Naive thymus-derived CD8-positive, alpha-beta T cell (primary cell): ENCODE results near the gene ASH1L. TPM values are rescaled to one million over a fixed set of nuclear protein-coding genes. Genes with fewer than 3 reads are reported as not detected.
"Not testable (repeated sequence)": the region's sequence is repeated elsewhere in the genome, so short reads cannot be mapped to it uniquely, and the experiment has no call there.

Source experiments
- ATAC-seq, 2 donors: fragments of 150-1000 bp; cut with Tn5 transposase in 1 of 2; sonication (Bioruptor Pico), chemical (Tn5 transposase) in 1 of 2; 1 replicate in 1 of 2; 2 replicates in 1 of 2; pipeline ENCODE4 v1.10.0; 2021; ENCODE audit warnings: mild to moderate bottlenecking in 2 of 2, moderate library complexity in 2 of 2
- POLR2A ChIA-PET: fragments of 350-600 bp; sonication (Branson Sonifier 250); formaldehyde crosslinking; loops from one replicate; lab custom pipeline; 2021; ENCODE audit warnings: antibody characterized with exemption; lab: Charles Lee
- DNase-seq, 10 donors: peaks; one replicate each; pipeline versions ENCODE4 v3.0.0 to v3.0.0-alpha.2; 2020 to 2022
- H3K27ac Mint-ChIP-seq, 10 donors: one replicate each; pipeline ENCODE4 v1.8.0; 2020 to 2022; ENCODE audit warnings: mild to moderate bottlenecking in 10 of 10, mixed read lengths in 10 of 10, moderate library complexity in 4 of 10, inconsistent platforms in 1 of 10
- H3K27me3 Mint-ChIP-seq, 5 donors: one replicate each; pipeline ENCODE4 v1.8.0; 2021 to 2022; ENCODE audit warnings: mixed read lengths in 5 of 5
- H3K36me3 Mint-ChIP-seq, 3 donors: one replicate each; pipeline ENCODE4 v1.8.0; 2020 to 2022; ENCODE audit warnings: mixed read lengths in 3 of 3, mild to moderate bottlenecking in 2 of 3, inconsistent platforms in 1 of 3
- H3K4me1 Mint-ChIP-seq, 4 donors: one replicate each; pipeline ENCODE4 v1.8.0; 2021 to 2022; ENCODE audit warnings: mixed read lengths in 4 of 4
- H3K4me3 Mint-ChIP-seq, 10 donors: one replicate each; pipeline ENCODE4 v1.8.0; 2020 to 2022; ENCODE audit warnings: mild to moderate bottlenecking in 10 of 10, mixed read lengths in 10 of 10, moderate library complexity in 6 of 10, inconsistent platforms in 1 of 10
- H3K9me3 Mint-ChIP-seq, 9 donors: one replicate each; pipeline ENCODE4 v1.8.0; 2020 to 2022; ENCODE audit warnings: mixed read lengths in 9 of 9, mild to moderate bottlenecking in 3 of 9, inconsistent platforms in 1 of 9, moderate library complexity in 1 of 9
- microRNA-seq: library from miRNA; unstranded; fragments of <30 nt; microRNA quantifications from one replicate; pipeline ENCODE4 v1.2.0, GENCODE V29; 2022; ENCODE audit warnings: borderline microRNAs expressed
- polyA plus RNA-seq, 3 donors: library from polyadenylated mRNA; unstranded; fragments of 300-500 nt; fragmentation: Illumina TruSeq; gene quantifications; one replicate each; pipeline ENCODE4 v1.2.3, GENCODE V29; 2021
- total RNA-seq, 8 experiments: library from RNA in 2 of 8; stranded (reverse) in 2 of 8; gene quantifications; one replicate each; pipeline ENCODE4 v1.2.3 and lab custom pipeline; 2021 to 2026

The ASH1L gene
- total and polyA plus RNA-seq, 5 experiments from 2014 or later = 12.2 to 102 (median 22.0) TPM

DNA sequence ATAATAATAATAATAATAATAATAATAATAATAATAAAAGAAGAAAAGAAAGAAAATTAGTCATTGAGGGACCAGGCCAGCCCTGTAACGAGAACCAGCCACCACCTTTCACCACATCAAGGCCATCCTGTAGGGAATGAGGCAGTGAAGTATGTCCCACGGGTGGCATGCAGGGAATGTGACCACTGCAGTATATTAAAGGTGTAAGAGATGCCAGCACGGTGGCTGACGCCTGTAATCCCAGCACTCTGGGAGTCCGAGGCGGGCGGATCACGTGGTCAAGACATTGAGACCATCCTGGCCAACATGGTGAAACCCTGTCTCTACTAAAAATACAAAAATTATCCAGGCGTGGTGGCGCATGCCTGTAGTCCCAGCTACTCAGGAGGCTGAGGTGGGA, 271.6 kb downstream of the ASH1L start:
- POLR2A ChIA-PET = interaction anchor here (0.7 kb wide), 1 partner anchor 372 kb away, joined by 3 read pairs; no protein-coding TSS in a partner anchor
- H3K4me3 Mint-ChIP-seq, H3K27ac Mint-ChIP-seq, H3K36me3 Mint-ChIP-seq, ATAC-seq, H3K9me3 Mint-ChIP-seq, DNase-seq: not testable (repeated sequence)
- H3K27me3 Mint-ChIP-seq = peaks cover 15 to 28% (median 21%) of the 10 kb centered on the region in 5 donors
- H3K4me1 Mint-ChIP-seq = peaks cover 3 to 11% (median 6%) of the 10 kb centered on the region in 4 donors

DNA sequence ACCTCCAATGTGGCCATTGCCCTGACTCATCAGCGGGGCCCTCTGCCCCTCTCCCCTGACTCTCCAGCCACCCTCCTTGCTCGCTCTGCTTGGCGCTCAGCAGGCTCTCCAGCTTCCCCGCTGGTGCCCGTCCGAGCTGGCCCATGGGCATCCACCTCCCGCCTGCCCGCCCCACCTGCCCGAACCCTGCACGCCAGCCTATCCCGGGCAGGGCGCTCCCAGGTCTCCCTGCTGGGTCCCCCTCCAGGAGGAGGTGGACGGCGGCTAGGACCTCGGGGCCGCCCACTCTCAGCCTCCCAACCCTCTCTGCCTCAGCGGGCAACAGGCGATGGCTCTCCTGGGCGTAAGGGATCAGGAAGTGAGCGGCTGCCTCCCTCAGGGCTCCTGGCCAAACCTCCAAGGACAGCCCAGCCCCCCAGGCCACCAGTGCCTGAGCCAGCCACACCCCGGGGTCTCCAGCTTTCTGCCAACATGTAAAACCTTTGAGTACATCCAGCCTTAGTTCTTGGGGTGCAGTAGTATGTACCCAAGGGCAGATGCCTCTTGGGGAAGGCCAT, 274.5 kb downstream of the ASH1L start:
- H3K36me3 Mint-ChIP-seq = no peaks in the 10 kb centered on the region
- no peaks in the 10 kb centered on the region for H3K4me1 Mint-ChIP-seq
- H3K27ac Mint-ChIP-seq = no peak overlapping the region
- peaks cover 0 to 7% (median 5%) of the 10 kb centered on the region in 5 donors for H3K27me3 Mint-ChIP-seq
- POLR2A ChIA-PET = no interaction called here
- no peak for ATAC-seq
- DNase-seq = no peak
- H3K9me3 Mint-ChIP-seq = no peaks in the 10 kb centered on the region
- H3K4me3 Mint-ChIP-seq = no peak overlapping the region

DNA sequence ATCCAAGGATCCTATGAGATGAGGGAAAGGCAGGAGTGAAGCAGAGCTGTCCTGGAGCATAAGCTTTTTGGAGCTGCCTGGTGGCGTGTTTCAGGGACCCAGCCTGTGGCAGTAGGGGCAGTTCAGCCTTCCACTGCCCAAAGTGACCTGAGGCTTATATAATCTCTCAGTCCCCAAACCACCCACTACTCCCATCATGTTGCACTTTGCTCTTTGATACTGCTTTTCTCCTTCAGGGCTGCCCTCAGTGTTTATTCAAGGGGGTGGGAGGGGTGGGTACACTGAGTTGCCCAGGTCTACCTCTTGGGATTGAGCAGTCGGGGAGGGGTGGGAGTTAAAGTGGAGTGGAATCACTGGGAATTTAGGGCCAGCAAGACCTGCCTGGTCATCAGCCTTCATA, 276.1 kb downstream of the ASH1L start:
- no peaks in the 10 kb centered on the region for H3K9me3 Mint-ChIP-seq
- H3K27me3 Mint-ChIP-seq = peaks cover 0 to 5% (median 3%) of the 10 kb centered on the region in 5 donors
- H3K4me3 Mint-ChIP-seq = no peak overlapping the region
- no peaks in the 10 kb centered on the region for H3K36me3 Mint-ChIP-seq
- H3K4me1 Mint-ChIP-seq = no peaks in the 10 kb centered on the region
- DNase-seq (no peak), ATAC-seq (no peak)
- POLR2A ChIA-PET = no interaction called here
- H3K27ac Mint-ChIP-seq = no peak overlapping the region

DNA sequence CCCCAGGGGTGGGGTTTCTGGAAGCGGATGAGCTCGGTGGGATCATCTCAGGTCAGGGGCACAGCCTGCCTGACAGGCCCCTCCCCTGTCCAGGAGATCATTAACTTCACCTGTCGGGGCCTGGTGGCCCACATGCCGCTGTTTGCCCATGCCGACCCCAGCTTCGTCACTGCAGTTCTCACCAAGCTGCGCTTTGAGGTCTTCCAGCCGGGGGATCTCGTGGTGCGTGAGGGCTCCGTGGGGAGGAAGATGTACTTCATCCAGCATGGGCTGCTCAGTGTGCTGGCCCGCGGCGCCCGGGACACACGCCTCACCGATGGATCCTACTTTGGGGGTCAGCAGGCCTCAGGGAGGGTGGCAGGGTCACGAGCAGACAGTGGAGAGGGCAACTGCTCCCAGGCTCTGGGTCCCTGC, 277.0 kb downstream of the ASH1L start:
- POLR2A ChIA-PET = interaction anchor here (0.5 kb wide), 1 partner anchor 49 kb away, joined by 3 read pairs; no protein-coding TSS in a partner anchor
- Mint-ChIP-seq H3K27ac (no peak overlapping the region), H3K27me3 (peaks cover 0 to 4% (median 0%) of the 10 kb centered on the region in 5 donors), H3K36me3 (no peaks in the 10 kb centered on the region), H3K9me3 (no peaks in the 10 kb centered on the region), H3K4me1 (no peaks in the 10 kb centered on the region), H3K4me3 (no peak overlapping the region)
- DNase-seq (no peak), ATAC-seq (no peak)

Small RNA genes within 50 kb of the gene (microRNA-seq; reads per million reads assigned to microRNA genes)
- gene MIR555 = not detected

Other genes with a start within 250 kb of the ASH1L start
- 10 to 100 TPM; 16.1 to 16.3 TPM for gene RUSC1, start 241.9 kb downstream of the ASH1L start, total RNA-seq
- 1 to 10 TPM; 4.4 to 7.9 (median 7.5) TPM for gene RUSC1, start 241.9 kb downstream of the ASH1L start, polyA plus RNA-seq
- gene MSTO1, start 47.4 kb upstream of the ASH1L start, total RNA-seq = 100 to 1,000 TPM; 101 to 108 TPM
- gene MSTO1, start 47.4 kb upstream of the ASH1L start, polyA plus RNA-seq = 10 to 100 TPM; 10.4 to 22.4 (median 13.7) TPM
- gene YY1AP1, start 126.0 kb upstream of the ASH1L start, total RNA-seq = 100 to 1,000 TPM; 113 to 130 TPM
- gene YY1AP1, start 126.0 kb upstream of the ASH1L start, polyA plus RNA-seq = 10 to 100 TPM; 24.1 to 50.5 (median 30.0) TPM
- 100 to 1,000 TPM; 150 to 162 TPM for gene DAP3, start 126.3 kb upstream of the ASH1L start, total RNA-seq
- 100 to 1,000 TPM; 111 to 129 (median 114) TPM for gene DAP3, start 126.3 kb upstream of the ASH1L start, polyA plus RNA-seq